Panc1 (cell line): ENCODE measurements around the gene TGIF1. TPM values are rescaled to one million over a fixed set of nuclear protein-coding genes. Genes with fewer than 3 reads are reported as not detected.
A peak's percentile ranks its signal among the peaks of the same experiment; 100 is the strongest.

ENCODE experiments used
- ATAC-seq: fragments of 200-7000 bp; cut with Tn5 transposase; 2 replicates; pipeline ENCODE4 v1.9.1; 2020; ENCODE audit warnings: mild to moderate bottlenecking, moderate library complexity
- BruUV-seq: library from RNA; stranded (reverse); fragments of 400-500 nt; replicated peaks from 2 replicates; lab custom pipeline; 2021; lab: Mats Ljungman, UMichigan
- CTCF ChIA-PET: fragments of 300-600 bp; sonication (Branson Sonifier 250); formaldehyde crosslinking; loops from one replicate; lab custom pipeline; 2022; ENCODE audit warnings: antibody characterized with exemption; lab: Charles Lee
- POLR2A ChIA-PET: fragments of 300-600 bp; sonication (Branson Sonifier 250); formaldehyde crosslinking; loops from one replicate; lab custom pipeline; 2022; ENCODE audit warnings: antibody characterized with exemption; lab: Charles Lee
- DNase-seq: peaks from one replicate; pipeline ENCODE4 v3.0.0-alpha.2; 2010; ENCODE audit warnings: low read depth, low spot score
- H3K27ac ChIP-seq: 2 replicates; pipeline ENCODE4 v1.5.1; 2011; ENCODE audit warnings: mild to moderate bottlenecking, low read length, inconsistent platforms
- H3K27me3 ChIP-seq: fragments of 200-500 bp; sonication (Bioruptor generic); 2 replicates; pipeline ENCODE4 v1.6.0; 2014; ENCODE audit warnings: low read length, inconsistent platforms; ENCODE audit not compliant: control insufficient read depth, insufficient read depth
- H3K36me3 ChIP-seq: fragments of 200-500 bp; sonication (Bioruptor generic); 2 replicates; pipeline ENCODE4 v1.5.1; 2014; ENCODE audit warnings: inconsistent platforms, mild to moderate bottlenecking, low read length, moderate library complexity; ENCODE audit not compliant: control insufficient read depth, insufficient read depth
- H3K4me1 ChIP-seq: 2 replicates; pipeline ENCODE4 v1.5.1; 2011; ENCODE audit warnings: inconsistent platforms, mild to moderate bottlenecking, low read length, moderate library complexity; ENCODE audit not compliant: control insufficient read depth, insufficient read depth
- H3K4me3 ChIP-seq, 2 experiments: 2 replicates each; pipeline ENCODE4 v1.5.1; 2011 to 2012; ENCODE audit warnings: low read depth in 2 of 2, low read length in 2 of 2, mild to moderate bottlenecking in 2 of 2, inconsistent platforms in 1 of 2, moderate library complexity in 1 of 2
- H3K9me3 ChIP-seq: fragments of 200-500 bp; sonication (Bioruptor generic); 2 replicates; pipeline ENCODE4 v1.5.1; 2014; ENCODE audit warnings: low read depth, mild to moderate bottlenecking, inconsistent platforms, low read length, moderate library complexity; ENCODE audit not compliant: control insufficient read depth, insufficient read depth
- POLR2AphosphoS5 ChIP-seq: IDR thresholded peaks from 2 replicates; pipeline ENCODE4 v1.6.1; 2012; ENCODE audit warnings: mild to moderate bottlenecking, low read depth, low read length, moderate library complexity
- SIN3A ChIP-seq: IDR thresholded peaks from 2 replicates; pipeline ENCODE4 v1.6.1; 2012; ENCODE audit warnings: low read depth, mild to moderate bottlenecking, low read length, moderate library complexity, borderline replicate concordance; ENCODE audit not compliant: insufficient read depth
- TCF7L2 ChIP-seq: IDR thresholded peaks from 2 replicates; pipeline ENCODE4 v1.6.1; 2011; ENCODE audit warnings: mild to moderate bottlenecking, low read depth, low read length, inconsistent platforms
- in situ Hi-C: cut with HindIII; loops from 2 replicates; pipeline ENCODE4 v1.10.0; 2016; ENCODE audit warnings: low sequenced_read_pairs, low pct_unique_long_range_greater_than_20kb
- intact Hi-C: fragments of 100-400 bp; cut with micrococcal nuclease; formaldehyde crosslinking; loops from one replicate; pipeline ENCODE4 v1.10.0; 2022; ENCODE audit not compliant: unreplicated experiment
- total RNA-seq: library from RNA; stranded (reverse); gene quantifications from one replicate; pipeline ENCODE4 v1.2.1, GENCODE V29; 2021; ENCODE audit not compliant: unreplicated experiment
- TF ChIP-seq, protein P1 (sequence below), 2 experiments: IDR thresholded peaks; 2 replicates each; pipeline ENCODE4 v1.6.1; 2011 to 2012; ENCODE audit warnings: low read depth in 2 of 2, control low read depth in 1 of 2, low read length in 1 of 2, mild to moderate bottlenecking in 1 of 2, moderate library complexity in 1 of 2; ENCODE audit not compliant: insufficient read depth in 1 of 2
- TF ChIP-seq, protein P2 (sequence below): fragments of 450-650 bp; IDR thresholded peaks from 2 replicates; pipeline ENCODE4 v1.5.1; 2017; ENCODE audit warnings: mild to moderate bottlenecking

The TGIF1 gene
- total RNA-seq, 1 experiment from 2014 or later = 171 TPM

DNA sequence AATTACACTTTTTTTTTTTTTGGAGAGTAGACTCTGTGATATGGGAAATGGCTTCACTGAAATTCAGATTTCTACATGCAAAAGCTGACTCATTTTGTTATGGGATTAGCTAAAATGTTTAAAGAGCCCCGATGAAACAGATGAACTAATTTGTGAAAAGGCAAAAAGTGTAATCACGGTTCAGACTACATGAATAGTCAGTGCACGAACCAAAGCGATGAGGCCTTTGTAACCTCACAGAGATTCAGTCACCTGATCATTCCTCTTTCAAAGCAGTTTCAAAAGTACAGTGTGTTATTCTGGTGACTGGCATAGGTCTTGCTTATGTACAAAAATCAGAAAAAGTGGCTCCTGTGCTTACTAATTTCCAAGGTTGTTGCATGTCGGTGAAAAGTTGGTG, 44.6 kb downstream of the TGIF1 start:
- ATAC-seq = no peak
- no TSS peak for BruUV-seq

GRCh38 chr18:3495691-3496430, 45.9 kb downstream of the TGIF1 start:
- POLR2A ChIA-PET = no interaction called here
- H3K4me3 ChIP-seq = no peak overlapping the region
- BruUV-seq = no TSS peak
- intact Hi-C loops (loop anchor here (5.0 kb wide), 1 partner anchor 39 kb away; no protein-coding TSS in a partner anchor), in situ Hi-C loops (no loop called here)
- CTCF ChIA-PET = no interaction called here
- no peaks in the 10 kb centered on the region for H3K36me3 ChIP-seq
- H3K27me3 ChIP-seq = no peaks in the 10 kb centered on the region
- ATAC-seq (no peak), DNase-seq (no peak)
- H3K27ac ChIP-seq = peak overlapping the region; percentile 98
- no peaks in the 10 kb centered on the region for H3K9me3 ChIP-seq
- H3K4me1 ChIP-seq = peaks cover 76% of the 10 kb centered on the region
- no peak for TF ChIP-seq POLR2AphosphoS5
- TF ChIP-seq SIN3A = no peak
- TF ChIP-seq, protein P1, sequence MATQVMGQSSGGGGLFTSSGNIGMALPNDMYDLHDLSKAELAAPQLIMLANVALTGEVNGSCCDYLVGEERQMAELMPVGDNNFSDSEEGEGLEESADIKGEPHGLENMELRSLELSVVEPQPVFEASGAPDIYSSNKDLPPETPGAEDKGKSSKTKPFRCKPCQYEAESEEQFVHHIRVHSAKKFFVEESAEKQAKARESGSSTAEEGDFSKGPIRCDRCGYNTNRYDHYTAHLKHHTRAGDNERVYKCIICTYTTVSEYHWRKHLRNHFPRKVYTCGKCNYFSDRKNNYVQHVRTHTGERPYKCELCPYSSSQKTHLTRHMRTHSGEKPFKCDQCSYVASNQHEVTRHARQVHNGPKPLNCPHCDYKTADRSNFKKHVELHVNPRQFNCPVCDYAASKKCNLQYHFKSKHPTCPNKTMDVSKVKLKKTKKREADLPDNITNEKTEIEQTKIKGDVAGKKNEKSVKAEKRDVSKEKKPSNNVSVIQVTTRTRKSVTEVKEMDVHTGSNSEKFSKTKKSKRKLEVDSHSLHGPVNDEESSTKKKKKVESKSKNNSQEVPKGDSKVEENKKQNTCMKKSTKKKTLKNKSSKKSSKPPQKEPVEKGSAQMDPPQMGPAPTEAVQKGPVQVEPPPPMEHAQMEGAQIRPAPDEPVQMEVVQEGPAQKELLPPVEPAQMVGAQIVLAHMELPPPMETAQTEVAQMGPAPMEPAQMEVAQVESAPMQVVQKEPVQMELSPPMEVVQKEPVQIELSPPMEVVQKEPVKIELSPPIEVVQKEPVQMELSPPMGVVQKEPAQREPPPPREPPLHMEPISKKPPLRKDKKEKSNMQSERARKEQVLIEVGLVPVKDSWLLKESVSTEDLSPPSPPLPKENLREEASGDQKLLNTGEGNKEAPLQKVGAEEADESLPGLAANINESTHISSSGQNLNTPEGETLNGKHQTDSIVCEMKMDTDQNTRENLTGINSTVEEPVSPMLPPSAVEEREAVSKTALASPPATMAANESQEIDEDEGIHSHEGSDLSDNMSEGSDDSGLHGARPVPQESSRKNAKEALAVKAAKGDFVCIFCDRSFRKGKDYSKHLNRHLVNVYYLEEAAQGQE (IDR thresholded peaks at IDR 0.05; ENCODE audit: insufficient read depth in 1 of 2, low read depth in 2 of 2, low read length in 1 of 2) = no peak

More for the DNA sequence above, 44.6 kb downstream of the TGIF1 start:
- TF ChIP-seq, protein P1 (IDR thresholded peaks at IDR 0.05; ENCODE audit: insufficient read depth in 1 of 2, low read depth in 2 of 2, low read length in 1 of 2) = no peak
- TF ChIP-seq SIN3A (no peak), TCF7L2 (no peak), POLR2AphosphoS5 (no peak)
- TF ChIP-seq, protein P2, sequence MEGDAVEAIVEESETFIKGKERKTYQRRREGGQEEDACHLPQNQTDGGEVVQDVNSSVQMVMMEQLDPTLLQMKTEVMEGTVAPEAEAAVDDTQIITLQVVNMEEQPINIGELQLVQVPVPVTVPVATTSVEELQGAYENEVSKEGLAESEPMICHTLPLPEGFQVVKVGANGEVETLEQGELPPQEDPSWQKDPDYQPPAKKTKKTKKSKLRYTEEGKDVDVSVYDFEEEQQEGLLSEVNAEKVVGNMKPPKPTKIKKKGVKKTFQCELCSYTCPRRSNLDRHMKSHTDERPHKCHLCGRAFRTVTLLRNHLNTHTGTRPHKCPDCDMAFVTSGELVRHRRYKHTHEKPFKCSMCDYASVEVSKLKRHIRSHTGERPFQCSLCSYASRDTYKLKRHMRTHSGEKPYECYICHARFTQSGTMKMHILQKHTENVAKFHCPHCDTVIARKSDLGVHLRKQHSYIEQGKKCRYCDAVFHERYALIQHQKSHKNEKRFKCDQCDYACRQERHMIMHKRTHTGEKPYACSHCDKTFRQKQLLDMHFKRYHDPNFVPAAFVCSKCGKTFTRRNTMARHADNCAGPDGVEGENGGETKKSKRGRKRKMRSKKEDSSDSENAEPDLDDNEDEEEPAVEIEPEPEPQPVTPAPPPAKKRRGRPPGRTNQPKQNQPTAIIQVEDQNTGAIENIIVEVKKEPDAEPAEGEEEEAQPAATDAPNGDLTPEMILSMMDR = no peak
- H3K27ac ChIP-seq = peak overlapping the region; percentile 98
- intact Hi-C loops (no loop called here), in situ Hi-C loops (no loop called here)
- H3K4me3 ChIP-seq = no peak overlapping the region
- ChIA-PET POLR2A (interaction anchor here (0.7 kb wide), 1 partner anchor 109 kb away, joined by 5 read pairs; no protein-coding TSS in a partner anchor), CTCF (no interaction called here)
- H3K9me3 ChIP-seq = no peaks in the 10 kb centered on the region
- H3K27me3 ChIP-seq = no peaks in the 10 kb centered on the region
- peaks cover 63% of the 10 kb centered on the region for H3K4me1 ChIP-seq
- H3K36me3 ChIP-seq = no peaks in the 10 kb centered on the region
- no peak for DNase-seq
